GM18867 (cell line): ENCODE data around the gene KIF23.

Source experiments
- ATAC-seq: cut with Tn5 transposase; IDR thresholded peaks from one replicate; pipeline ENCODE4 v1.9.1; 2021; ENCODE audit warnings: mild to moderate bottlenecking, moderate library complexity; ENCODE audit not compliant: unreplicated experiment

The KIF23 gene

GRCh38 chr15:69394556-69395282 lies 19.4 kb upstream of the KIF23 start:
- ATAC-seq = peak; percentile 53

- no peak for ATAC-seq
These were observed 18.7 kb upstream of the KIF23 start for GRCh38 chr15:69395460-69395859.

GRCh38 chr15:69395991-69396390 lies 18.2 kb upstream of the KIF23 start:
- no peak for ATAC-seq

- ATAC-seq = no peak
These were observed 15.7 kb upstream of the KIF23 start for GRCh38 chr15:69398491-69398891.

GRCh38 chr15:69400850-69401249 lies 13.3 kb upstream of the KIF23 start:
- ATAC-seq = no peak

GRCh38 chr15:69402816-69403215 lies 11.3 kb upstream of the KIF23 start:
- ATAC-seq = no peak

GRCh38 chr15:69403594-69403993 lies 10.6 kb upstream of the KIF23 start:
- ATAC-seq = no peak

- ATAC-seq = no peak
These were observed 9.0 kb upstream of the KIF23 start for GRCh38 chr15:69405110-69405509.

GRCh38 chr15:69407719-69408400 lies 6.3 kb upstream of the KIF23 start:
- no peak for ATAC-seq

- no peak for ATAC-seq
These were observed 5.3 kb upstream of the KIF23 start for GRCh38 chr15:69408841-69409240.

- ATAC-seq = no peak
These were observed 3.8 kb upstream of the KIF23 start for GRCh38 chr15:69410248-69410874.

GRCh38 chr15:69412274-69412673 lies 1.9 kb upstream of the KIF23 start:
- ATAC-seq = no peak

- ATAC-seq = no peak
These were observed 1.4 kb upstream of the KIF23 start for GRCh38 chr15:69412701-69413100.

- ATAC-seq = peak; percentile 28
These were observed 585 bp downstream of the KIF23 start for GRCh38 chr15:69414701-69415167.

GRCh38 chr15:69415381-69415780 lies 1.2 kb downstream of the KIF23 start:
- no peak for ATAC-seq

- ATAC-seq = no peak
These were observed 3.4 kb downstream of the KIF23 start for GRCh38 chr15:69417581-69417980.

GRCh38 chr15:69421498-69421897 lies 7.3 kb downstream of the KIF23 start:
- no peak for ATAC-seq

- ATAC-seq = no peak
These were observed 8.3 kb downstream of the KIF23 start for GRCh38 chr15:69422336-69422895.

- ATAC-seq = no peak
These were observed 9.9 kb downstream of the KIF23 start for GRCh38 chr15:69424001-69424400.

GRCh38 chr15:69424748-69425413 lies 10.7 kb downstream of the KIF23 start:
- ATAC-seq = no peak

- no peak for ATAC-seq
These were observed 19.7 kb downstream of the KIF23 start for GRCh38 chr15:69433831-69434230.
